HG02642 (cell line): ENCODE results near the gene ITPKB.
A peak's percentile ranks its signal among the peaks of the same experiment; 100 is the strongest.

Source experiments
- ATAC-seq: cut with Tn5 transposase; IDR thresholded peaks from one replicate; pipeline ENCODE4 v1.9.1; 2021; ENCODE audit warnings: mild to moderate bottlenecking; ENCODE audit not compliant: unreplicated experiment, poor library complexity

The ITPKB gene

DNA sequence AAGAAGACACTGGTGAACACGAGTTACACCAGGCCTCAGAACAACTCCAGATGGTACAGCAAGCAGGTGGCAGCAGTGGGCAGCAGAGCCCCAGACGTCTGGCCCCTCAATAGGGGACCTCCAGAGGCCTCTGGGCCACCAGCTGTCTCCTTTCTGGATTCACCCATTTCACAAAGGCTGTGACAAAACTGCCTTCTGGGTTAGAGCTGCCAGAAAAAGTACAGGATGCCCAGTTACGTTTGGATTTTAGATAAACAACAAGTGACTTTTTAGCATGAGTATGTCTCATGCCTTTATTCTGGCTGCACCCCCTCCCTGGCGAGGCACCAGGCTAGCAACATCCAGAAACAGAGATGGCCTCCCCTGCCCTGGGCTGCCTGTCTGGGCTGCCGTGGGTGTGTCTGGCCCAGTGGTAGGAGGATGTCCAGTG lies 30.1 kb downstream of the ITPKB start:
- ATAC-seq = no peak

DNA sequence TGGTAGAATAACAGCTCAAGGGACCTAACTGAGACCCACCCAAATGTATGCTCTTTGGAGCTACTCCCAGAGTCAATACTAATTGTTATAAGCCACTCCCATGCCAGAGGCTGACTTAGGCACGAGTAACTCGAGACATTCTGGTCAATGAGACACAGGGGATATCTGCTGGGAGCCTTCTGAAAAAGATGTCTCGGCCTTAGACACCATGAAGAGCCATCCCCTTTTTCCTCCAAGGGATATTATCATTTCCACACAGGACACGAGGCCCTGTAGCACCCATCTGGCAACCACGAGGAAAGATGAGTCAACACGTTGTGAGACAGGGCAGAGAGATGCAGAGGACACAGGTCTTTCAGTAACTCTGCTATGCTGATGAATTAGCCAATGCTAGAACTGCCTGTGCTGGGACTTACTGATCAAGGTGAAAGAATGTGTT lies 30.7 kb downstream of the ITPKB start:
- no peak for ATAC-seq

DNA sequence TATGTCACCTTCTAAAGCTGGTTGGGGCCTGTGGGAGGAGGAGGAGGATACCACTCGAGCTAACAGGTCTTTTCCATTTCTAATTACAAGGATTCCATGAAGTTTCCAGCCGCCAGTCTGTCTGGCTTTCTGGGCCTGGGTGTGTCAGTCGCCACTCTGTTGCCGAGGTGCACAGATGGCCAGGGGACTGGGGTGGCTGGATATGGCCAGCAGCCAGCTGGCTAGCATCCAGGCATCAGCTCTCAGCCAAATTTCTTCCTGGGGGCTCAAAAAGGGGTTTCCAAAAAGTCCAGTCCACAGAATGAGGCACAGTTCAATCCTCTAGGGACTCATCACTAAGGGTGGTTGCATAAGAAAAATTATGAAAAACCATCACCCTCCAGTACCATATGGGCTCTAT lies 32.4 kb downstream of the ITPKB start:
- no peak for ATAC-seq

DNA sequence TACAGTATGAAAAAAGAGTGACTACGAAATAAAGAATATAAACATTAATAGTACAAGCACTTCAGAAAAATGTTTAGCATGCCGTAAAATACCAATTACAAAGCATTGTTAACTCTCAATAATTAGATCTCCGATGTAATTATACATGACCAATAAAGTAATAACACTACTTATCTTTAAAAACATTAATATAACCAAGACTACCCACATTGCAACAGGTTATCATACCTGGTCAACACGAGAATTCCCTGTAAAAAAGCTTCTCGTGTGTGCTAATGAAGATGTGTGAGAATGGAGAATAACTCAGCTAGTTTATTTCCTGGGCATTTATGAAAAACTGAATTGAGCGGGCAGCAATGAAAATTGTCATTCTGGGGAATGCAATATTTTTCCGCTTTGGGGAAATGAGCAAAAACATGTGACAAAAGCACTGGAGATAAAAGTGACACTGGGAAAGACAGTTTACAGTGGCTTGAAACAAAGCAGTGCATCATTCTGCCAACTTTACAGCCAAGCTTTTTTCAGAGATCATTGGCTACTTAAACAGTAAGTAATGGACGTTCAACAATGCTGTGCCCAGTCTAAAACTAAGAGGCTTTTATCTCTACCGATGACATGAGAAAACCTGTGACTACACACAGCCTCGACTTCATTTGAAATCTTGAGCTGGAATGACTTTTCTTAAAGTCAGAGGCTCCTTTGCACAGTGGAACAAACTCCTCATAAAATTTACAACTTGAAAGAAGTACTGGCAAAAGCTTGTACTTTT lies 34.7 kb downstream of the ITPKB start:
- ATAC-seq = no peak

DNA sequence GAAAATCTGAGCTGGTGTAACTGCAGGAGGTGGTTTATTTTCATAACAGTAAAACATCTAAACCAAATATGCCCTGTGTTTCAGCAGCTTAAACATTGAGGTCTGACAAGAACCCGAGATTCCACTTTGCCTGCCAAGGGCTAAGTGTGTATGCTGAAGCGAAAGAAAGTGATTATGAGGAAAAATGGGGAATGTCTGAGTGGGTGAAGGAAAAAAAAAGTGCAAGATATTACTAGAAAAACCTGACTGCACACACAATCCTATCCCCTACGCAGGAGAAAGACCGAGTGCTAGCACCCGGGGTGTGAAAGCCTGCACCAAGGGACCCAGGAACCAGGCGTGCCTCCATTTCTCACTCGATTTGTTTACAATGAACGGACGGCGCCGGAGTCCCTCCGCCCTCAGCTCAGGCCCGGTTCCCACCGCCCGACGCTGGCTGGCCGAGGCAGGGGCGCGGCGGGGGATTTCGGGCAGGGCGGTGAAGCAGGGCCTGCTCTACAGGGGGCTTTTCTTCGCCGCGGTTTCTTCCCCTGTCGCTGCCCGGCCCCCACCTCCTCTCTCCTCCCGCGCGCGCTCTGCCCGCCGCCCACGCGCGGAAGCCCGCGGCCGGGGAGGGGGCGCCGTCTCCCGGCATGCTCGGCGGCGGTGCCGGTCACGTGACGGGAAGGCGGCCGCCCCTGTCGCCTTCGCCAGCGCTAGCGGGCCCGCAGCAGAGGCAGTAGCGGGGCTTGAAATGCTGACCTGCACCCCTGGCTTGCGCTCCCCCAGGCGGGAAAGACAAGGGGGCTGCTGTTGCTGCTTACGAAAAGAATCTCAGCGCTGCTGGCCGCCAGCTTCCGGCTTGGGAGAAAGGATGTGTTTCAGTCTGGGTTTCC lies 35.9 kb downstream of the ITPKB start:
- peak; percentile 87 for ATAC-seq

DNA sequence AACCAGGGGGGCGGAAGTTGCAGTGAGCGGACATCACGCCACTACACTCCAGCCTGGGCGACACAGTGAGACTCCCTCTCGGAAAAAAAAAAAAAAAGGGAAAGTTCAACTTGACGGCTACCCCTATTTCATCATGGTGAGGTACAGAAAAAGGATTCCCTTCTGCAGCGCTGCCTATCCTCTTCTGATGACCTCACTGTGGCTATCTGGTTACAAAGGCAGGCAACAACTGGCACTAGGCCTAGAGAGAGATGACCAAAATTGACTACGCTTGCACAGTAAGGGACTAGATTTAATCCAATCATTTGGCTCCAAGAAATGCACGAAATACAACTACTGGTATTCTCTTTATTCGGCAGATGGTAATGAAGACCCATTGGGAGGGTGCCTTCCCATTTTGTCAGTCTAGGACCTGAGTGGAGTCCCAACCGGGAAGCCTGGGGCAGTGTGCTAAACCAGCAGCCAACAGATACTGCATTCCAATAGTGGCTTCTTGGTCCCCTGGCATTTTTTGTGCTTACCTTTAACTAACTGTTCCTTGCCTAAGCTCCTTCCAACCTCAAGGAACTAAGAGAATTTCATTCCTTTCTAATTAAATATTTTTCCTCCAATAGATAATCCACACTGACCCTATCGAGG lies 36.6 kb downstream of the ITPKB start:
- no peak for ATAC-seq

DNA sequence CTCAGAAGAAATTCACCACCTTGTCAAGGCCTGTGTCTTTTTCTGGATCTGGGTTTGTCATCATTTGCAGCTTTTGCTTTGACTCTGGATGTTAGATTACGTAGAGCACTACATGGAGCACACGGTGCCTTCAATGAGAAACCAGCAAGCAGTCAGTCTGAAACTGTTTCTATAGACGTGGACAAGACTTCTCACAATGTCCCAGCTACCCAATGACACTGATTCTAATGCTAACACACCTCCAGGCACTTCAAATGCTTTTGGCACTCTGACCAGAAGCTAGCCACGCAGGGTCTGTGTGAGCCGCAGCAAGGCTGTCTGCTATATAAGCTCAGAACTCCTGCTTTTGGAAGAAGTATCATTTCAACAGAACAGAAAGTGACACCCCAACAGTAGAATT lies 38.2 kb downstream of the ITPKB start:
- ATAC-seq = no peak

DNA sequence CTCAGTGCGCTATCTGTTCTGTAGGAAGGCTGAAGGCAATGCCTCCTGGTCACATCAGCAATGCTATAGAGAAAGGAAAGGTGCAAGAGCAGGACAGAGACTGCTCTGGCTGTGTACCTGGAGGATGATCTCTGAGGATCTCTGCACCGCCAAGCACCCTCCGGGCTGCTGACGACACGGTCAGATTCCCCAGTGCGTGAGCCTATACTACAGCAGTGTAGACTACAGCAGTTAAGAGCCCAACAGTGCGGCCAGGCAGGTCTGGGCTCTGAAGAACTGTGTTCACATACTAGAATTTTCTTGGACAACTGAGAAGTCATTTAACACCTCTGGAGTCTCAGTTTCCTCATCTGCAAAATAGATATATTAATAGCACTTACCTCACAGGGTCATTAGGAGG lies 39.9 kb downstream of the ITPKB start:
- ATAC-seq = no peak

DNA sequence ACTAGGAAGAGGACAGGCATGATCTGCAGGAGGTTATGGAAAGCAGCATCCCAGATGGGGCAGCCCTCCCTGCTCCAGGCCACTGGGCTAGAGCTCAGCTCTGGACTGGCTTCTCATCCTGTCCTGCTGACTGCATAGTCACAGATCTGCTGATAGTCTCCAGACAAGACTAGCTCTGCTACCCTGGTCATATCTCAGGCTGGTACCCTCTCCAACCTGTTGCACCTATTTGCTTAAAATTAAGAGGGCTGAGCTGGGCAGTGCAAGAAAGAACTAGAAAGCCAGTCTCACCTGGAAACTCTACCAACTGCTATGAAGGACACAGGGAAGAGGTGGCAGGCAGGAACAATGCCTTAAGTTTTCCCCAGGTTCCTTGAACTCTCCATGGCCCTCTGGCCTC lies 40.4 kb downstream of the ITPKB start:
- no peak for ATAC-seq

DNA sequence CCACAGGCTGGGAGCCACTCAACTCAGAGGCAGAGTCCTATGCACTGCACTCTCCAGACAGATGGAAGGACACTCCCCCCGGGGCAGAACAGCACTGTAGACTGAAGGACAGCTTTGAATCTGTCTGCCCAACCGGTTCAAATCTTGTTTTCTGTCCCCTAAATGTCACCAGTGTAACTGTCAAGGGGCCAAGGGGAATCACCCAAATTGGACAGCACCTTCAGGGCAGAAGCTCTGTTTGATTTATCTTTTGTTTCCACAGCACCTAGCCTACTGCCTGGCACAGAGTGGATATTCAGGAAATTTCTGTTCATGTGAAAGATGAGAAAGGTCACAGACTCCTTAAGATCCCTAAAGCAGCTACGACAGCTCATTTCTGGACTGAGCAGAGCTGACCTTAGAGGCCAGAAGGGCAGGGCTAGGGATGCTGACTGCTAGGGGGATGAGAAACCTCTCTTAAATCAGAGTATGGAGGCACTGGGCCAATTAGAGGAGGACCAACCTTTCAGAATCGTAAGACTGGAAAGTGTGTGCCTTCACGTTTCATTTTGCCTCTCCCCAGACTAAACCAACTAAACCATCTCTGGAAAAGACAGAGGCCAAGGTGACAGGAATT lies 41.0 kb downstream of the ITPKB start:
- peak; percentile 25 for ATAC-seq

DNA sequence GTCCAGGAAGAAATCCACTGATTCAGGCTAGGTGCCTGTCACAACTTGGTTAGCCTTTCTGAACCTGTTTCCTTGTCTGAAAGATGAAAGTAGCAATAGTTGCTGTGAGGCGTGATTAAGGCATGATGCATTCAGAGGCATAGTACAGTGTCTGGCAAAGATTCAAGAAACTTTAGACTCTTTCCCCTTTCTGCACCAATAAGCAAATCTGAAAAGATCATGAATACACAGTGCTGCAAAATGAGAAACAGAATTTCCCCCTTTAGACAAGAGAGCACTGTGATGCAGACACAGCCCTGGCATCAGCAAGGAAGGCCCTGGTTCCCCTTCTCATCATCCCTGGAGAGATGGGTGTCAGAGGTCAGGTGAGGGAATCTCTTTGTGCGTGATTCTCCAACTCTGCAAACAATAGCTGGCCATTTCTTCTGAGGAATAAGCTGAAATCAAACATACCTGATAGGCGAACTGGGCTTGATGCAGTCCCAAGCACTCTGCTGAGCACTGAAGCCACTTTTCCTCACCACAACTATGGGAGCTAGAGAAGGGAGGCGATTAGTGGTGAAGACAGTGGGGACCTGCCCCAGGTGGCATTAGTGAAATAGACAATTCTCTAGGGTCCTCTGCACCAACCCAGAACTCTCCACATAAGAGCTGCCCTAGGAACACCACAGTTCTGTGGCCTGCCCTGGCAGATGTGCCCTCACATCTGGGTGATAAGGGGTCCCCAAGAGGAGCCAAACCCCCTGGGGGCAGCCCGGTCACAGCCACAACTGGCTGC lies 41.7 kb downstream of the ITPKB start:
- ATAC-seq = peak; percentile 63

DNA sequence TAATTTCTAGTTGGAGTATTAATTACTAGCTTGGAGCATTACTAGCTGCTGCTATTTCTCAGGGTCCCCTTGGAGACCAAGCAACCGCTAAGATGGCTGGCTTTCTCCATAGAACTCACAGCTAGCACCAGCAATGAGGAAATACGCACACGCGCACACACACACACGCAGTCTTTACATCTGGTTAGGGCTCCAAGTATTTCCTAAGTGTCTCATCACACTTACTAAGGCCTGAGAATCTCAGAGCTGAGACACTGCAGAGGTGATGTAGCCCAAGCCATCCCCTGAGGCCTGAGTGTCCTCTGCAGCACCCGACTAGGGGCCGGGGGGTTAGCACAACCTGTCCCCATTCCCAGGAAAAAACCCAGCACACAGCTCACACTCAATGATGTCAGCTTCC lies 42.5 kb downstream of the ITPKB start:
- ATAC-seq = no peak

DNA sequence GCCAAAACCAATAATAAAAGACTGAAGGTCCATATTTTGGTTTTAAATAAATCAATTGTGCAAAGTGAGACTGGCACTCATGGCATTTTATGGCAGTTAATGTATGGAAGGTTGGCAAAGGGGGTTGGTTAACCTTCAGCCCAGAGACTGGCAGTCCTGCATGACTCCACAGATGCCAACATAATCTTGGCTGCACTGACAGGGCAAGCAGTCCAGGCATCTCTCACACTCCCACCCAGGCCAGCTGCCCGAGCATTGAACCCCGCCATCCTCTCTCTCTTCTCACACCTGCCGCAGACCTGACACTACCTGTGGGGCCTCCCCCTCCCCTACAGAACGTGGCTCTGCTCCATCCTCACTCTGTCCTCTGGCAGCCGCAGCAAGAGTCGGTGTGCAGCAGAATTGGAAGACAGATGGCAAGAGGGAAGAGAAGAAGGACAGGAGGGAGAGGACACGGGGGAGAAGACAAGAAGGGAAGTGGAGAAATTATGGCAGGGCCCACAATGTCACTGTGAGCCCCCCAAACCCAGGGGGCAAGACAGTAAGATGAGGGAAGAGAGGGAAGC lies 43.7 kb downstream of the ITPKB start:
- no peak for ATAC-seq

DNA sequence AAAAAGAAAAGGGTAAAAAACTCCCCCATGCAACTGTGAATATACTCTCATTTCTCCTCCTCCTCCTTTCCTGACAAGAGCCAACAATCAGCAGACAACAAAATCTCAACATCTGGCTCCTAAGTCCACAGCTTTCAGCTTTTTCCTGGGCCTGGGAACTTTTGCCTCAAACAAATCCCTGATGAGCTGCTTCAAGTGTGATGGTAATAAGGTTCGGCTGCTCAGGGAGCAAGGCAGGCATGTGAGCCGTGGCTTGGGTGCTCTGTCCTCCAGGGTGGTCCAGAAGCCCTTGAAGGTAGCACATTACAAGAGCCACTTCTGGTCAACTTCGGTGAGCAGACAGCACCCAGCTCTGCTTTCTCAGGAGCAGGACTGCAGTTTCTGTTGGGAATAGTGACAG lies 46.3 kb downstream of the ITPKB start:
- ATAC-seq = no peak

DNA sequence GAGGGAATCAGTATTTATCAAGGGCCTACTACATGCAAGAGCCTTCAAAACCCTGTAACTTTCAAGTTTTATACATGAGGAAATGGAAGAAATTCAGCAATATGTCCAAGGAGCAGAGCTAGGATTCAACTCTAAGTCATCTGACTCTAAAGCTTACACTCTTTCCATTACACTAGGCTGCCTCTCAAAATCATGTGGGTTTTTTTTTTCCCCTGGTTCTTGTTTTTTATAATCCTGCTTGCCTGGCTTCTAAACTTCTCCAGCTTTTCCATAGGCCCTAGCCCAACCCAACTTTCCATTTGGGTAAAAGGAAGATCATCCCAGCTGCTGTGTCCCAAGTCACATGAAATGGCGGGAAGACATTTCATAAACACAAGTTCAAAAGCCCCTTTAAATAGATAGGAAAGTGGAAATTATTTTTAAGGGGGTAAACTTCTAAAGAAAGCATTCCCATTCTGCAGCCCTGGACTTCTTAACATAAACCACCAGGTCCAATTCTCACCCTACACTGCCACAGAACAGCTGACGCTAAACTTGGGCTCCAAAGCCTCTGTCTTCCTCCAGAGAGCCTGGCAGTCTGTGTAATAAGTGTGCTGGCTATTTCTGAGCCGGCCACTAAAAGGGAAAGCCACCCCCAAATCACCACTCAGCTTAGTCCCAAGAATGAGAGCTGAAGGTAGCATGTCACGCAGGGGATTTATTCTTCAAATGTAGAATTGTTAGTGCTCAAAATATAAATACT lies 46.9 kb downstream of the ITPKB start:
- ATAC-seq = no peak

DNA sequence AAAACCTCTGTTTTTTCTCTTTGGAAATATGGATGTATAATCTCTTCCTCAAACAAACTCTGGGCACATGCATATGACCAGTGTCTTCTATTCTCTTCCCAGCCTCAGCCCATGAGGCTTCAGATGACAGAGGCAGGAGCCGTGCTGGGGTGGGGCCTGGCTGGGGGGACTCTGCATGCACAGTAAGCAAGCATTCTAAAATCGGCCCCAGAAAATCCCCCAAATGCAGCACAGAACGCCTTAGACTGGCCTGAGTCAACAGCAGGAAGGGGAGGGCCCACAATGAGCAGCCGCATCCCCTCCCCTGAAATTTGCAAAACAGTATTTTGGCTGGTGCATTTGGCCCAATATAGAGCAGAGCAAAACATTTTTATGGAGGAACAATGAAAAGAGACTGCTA lies 47.8 kb downstream of the ITPKB start:
- ATAC-seq = peak; percentile 54

DNA sequence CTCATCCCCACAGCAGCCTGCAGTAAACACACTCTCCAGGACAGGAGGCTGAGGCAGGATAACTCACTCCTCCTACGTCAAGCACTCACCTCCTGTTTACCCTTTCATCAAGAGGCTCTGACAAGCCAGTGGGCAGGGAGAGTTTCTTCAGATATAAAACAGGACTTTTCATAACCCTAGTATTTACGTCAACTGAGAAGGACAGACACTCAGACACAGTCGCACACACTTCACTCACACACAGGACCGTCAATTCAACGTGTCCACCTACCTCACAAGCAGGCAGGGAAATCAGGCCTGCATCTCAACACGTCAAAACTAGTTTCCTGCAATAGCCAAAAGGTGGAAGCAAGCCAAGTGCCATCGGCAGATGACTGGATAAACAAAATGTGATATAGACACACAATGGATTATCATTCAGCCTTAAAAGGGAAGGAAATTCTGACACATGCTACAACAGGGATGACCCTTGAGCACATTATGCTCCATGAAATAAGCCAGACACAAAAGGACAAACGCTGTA lies 48.6 kb downstream of the ITPKB start:
- ATAC-seq = no peak

DNA sequence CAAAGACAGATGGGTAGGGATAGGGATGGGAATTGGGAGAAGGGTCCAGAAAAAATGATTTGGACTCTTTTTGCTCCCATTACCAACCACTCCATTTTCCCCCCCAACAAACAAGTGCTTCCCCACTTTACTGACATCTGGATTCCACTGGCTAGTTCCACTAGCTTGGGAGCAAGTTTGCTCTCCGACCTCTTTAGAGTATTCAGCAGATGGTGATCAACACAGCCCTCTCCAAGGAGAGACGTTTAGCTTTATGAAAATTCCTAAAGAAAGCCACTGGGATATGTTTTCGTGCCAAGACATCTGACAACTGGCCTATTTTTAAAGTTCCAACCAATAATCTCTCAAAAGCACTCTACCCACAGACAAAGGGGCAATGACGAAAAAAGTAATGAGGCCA lies 50.3 kb downstream of the ITPKB start:
- no peak for ATAC-seq
